Hindlimb muscle (tissue), 1 donor: Measurements from ENCODE around the gene SURF1. TPM values are rescaled to one million over a fixed set of nuclear protein-coding genes. Genes with fewer than 3 reads are reported as not detected.

ENCODE experiments used
- DNase-seq: peaks from one replicate; pipeline ENCODE4 v3.0.0-alpha.2; 2013
- polyA plus RNA-seq: library from polyadenylated mRNA; unstranded; fragments of 120-200 nt; gene quantifications from one replicate; pipeline ENCODE4 v1.2.1, GENCODE V29; 2013; ENCODE audit not compliant: insufficient read length

Gene SURF1
- polyA plus RNA-seq, 1 donor: 35.5 TPM

DNA sequence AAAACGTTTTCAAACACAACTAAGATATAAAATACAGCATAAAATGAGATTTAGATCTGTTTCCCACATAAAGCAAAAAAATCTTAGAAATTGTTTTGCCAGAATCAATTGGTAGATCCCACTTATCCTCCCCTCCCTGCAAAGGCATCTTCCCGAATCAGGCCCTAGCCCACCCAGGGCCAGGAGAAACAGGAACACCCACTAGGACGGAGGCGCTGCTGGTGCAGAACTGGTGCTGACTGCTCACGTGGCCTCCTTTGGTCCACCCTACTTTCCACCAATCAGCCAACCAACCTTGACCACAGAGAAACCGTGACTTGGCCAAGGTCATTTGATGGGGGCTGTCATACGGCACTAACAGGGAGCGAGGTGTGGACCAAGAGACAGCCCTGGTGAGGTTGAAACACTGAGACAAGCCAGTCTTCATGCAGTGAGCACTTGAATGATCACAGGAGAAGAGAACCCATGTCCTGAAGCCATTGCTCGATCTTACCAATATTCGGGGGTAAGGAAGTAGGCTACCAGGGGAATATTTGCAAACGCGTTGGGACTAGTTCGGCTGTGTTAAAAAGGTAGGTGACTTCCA lies 5.3 kb upstream of the SURF1 start:
- no peak for DNase-seq

- no peak for DNase-seq
These were observed 4.4 kb upstream of the SURF1 start for GRCh38 chr9:133360400-133361393.

DNA sequence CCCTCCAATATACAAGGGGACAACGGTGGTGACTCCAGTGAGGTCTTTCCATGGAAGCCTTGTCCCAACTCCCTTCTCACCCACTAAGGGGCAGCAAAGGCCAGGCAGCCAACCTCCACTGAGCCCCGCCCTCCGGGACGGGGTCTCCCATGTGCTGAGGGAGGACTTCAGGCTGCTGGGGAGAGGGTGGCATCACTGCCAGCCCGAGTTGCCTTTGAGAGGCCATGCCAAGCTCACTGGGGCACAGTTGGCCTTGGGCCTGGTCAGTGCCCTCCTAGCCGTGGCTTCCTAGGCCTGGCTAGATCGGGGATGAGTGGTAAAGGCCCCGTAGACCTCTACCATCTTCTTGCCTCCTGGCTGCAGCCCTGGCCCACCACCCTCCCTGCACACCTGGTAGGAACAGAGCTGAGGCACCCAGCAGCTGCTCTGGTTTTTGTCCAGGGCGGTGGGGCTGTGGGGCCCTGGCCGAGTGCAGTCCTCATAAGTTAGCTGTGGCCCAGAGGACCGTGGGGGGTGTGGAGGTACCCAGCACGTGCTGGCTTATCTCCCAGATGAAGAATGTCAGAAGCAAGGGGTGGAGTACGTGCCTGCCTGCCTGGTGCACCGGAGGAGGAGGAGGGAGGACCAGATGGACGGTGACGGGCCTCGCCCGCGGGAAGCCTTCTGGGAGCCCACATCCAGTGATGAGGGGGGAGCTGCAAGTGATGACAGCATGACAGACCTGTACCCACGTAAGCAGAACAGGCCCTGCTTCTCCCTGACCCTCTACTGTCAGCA lies 3.3 kb upstream of the SURF1 start:
- no peak for DNase-seq

DNA sequence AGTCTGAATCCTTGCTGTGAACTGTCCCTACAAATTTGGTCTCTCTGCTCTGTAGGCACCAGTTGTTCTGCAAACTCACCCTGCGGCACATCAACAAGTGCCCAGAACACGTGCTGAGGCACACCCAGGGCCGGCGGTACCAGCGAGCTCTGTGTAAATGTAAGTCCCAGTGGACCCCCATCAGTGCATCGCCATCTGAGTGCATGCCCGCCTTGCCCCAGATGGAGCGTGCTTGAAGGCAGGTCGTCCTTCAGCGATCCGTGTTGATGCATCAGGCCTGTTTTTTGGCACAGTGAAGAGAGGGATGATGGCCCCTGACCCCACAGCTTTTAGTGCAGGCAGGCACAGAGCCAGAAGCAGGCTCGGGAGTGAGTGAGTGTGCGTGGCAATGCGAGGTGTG lies 1.4 kb upstream of the SURF1 start:
- DNase-seq: no peak

DNA sequence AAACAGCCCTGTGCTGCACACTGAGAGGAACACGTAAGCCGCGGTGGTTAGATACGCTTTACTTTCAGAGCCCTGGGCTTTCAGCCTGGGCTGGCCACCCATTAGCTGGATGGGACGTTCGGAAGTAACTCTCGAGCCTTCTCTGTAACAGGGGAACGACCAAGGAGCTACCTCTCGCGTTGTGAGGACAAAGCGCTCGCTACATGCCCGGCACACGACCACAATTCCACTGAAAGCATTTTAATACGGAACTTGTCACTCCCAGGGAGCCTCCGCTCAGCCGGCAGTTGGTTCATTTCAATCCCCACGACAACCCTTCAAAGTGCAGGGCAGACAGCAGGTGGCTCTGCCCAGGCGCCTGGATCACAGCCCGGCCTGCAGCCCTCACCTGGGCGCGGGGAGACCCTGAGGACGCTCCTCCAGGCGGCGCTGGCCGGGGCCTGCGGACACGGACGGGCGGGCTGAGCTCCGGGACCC lies 368 bp downstream of the SURF1 start:
- DNase-seq: no peak

- no peak for DNase-seq
These were observed 1.5 kb downstream of the SURF1 start for GRCh38 chr9:133354766-133355165.

GRCh38 chr9:133353548-133353947 lies 2.7 kb downstream of the SURF1 start:
- DNase-seq: no peak

- no peak for DNase-seq
These were observed 3.5 kb downstream of the SURF1 start for GRCh38 chr9:133352635-133353340.

DNA sequence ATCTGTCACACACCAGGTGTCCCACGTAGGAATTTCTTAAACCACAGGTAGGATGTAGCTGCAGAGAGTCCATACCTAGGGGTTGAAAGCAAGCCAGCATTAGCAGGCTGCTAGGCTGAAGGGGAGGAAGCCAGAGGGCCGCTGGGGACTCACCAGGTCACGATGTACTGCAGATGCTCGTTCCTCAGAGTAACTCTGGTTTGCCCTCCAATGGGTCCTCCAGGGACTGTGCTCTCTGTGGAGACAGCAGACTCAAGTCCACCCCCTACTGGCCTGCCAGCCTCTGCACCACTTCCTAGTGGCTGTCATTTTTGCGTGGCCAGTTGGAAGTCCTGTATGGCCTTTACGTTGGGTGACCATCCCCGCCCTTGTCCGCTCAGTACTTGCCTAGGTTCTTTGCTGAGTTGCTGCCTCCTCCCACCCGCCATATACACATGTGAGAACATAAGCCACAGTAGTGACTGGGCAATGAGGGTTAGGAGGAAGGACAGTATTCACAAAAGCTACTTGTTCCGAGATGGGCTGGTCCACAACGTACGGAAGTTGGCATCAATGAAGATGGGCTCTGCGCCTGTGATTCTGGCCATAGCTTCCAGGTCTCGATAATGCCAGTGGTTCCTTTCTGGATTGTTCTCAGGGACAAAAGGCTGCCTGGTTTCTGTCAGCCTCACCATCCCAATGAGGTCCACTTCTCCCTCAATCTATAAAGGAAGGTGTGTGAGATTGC lies 4.2 kb downstream of the SURF1 start:
- DNase-seq: no peak

DNA sequence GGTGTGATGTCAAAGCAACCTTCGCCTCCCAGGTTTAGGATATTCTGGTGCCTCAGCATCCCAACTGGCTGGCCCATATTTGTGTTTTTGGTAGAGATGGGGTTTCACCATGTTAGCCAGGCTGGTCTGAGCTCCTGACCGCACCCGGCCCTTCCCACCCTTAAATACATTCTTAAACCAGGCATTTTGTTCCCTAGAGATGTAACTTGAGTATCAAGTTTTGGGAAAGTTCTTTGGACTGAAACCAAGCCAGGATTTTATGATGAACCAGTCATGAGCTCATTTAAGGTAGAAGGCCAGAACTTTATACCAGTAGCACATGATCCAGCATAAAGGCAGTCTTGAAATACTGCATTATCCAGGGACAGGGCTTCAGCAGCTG lies 4.8 kb downstream of the SURF1 start:
- no peak for DNase-seq

DNA sequence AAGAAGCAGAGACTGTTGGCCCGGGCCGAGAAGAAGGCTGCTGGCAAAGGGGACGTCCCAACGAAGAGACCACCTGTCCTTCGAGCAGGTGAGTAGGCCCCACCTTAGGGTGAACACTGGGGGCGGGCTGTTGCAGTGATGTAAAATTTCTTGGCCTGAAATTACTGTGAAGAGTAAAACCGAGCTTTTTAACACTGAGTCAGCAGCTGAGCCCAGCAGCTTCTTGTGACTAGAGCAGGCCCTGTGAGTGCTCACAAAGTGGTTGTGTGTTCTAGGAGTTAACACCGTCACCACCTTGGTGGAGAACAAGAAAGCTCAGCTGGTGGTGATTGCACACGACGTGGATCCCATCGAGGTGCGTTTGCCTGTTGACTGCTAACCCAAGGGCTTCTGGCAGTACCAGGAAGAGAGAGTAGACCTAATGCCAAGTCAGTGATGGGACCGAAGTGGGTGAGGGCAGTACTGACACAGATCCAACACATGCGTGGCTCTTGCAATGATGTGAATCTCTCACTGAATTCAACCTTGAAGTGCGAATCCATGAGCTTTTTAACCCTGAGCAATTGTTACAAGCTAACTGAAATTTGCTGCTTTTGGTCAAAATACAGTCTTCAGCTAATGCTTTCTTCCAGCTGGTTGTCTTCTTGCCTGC lies 6.2 kb downstream of the SURF1 start:
- no peak for DNase-seq

GRCh38 chr9:133348718-133349573 lies 7.3 kb downstream of the SURF1 start:
- no peak for DNase-seq

DNA sequence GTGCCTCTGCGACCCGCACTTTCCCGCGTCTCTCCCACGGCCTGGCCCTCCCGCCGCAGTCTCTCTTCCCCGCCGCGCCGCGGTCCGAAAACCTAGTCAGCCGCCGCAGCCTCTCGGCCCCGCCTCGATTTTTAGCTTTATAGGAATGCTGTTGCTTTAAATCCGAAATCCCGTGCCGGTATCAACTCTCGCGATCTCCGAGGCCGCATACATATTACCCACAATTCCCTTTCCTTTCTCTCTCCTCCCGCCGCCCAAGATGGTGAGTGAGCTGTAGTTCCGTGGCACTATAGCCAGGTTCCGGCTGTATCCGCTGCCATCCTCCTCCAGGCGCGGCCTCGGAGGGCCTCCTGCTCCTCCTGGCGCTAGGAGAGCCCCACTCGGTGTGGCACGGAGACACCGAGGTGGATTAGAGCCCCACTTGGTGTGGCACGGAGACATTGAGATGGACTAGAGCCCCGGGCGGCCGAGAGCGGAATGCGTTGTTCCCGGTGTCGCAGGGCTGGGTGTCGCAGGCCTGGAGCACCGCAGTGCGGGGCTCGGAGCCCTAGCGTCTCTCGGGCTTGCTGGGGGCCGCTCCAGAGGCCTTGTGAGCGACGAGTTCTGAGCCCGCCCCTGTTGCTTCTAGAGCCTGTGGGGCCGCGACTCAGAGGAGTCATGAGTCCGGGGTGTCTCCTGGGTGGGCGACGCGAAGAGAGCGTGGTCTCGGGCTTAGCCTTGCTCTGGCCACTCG lies 8.1 kb downstream of the SURF1 start, which contains the start of the genes MED22 and RPL7A:
Gene MED22 (minus strand): TSS at position 147 of the 733 bp plus-strand sequence. CDS start 1,469 bp downstream, outside the sequence.
Gene RPL7A (plus strand): TSS at position 234 of the 733 bp plus-strand sequence. CDS start 26 bp downstream, at position 260.
- DNase-seq: peak; percentile 95

DNA sequence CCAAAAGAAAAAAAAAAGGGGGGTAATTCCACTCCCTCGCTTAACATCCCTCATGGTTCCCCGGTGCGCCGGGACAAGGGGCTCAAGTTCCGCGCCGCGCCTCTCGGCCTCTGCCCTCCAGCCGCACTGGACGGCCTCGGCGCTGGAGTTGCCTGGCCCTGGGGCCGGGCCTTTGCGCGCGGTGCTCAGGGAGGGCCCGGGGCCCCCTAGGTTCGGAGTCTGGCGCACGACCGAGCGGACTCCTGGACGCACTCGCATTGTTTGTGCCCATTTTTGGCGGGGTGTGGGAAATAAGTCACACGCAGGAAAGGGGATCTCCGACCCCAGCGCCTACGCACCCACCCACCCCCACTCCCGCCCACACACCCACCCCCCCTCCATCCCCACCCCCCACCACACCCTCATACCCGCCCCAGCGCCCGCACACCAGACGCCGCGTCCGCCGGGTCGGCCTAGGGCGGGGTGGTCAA lies 8.7 kb downstream of the SURF1 start:
- peak; percentile 44 for DNase-seq

- DNase-seq: no peak
These were observed 10.1 kb downstream of the SURF1 start for GRCh38 chr9:133346021-133346785.

DNA sequence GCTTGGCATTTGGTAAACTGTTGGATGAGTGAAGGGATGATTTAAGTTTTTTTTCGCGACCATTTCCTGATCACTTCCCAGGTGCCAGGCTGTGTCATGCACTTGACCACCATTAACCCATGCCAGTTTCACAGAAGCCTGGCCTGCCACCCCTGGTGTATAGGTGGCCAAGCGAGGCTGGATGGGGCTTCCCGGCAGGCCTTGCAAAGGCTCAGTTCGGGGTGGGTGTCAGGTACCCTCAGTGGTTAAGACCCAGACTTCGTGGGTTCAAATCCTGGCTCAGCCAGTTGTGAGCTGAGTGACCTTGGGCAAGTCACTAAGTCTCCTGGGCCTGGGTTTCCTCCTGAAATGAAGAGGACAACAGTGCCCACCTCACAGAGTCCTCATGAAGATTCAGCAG lies 10.7 kb downstream of the SURF1 start:
- no peak for DNase-seq

DNA sequence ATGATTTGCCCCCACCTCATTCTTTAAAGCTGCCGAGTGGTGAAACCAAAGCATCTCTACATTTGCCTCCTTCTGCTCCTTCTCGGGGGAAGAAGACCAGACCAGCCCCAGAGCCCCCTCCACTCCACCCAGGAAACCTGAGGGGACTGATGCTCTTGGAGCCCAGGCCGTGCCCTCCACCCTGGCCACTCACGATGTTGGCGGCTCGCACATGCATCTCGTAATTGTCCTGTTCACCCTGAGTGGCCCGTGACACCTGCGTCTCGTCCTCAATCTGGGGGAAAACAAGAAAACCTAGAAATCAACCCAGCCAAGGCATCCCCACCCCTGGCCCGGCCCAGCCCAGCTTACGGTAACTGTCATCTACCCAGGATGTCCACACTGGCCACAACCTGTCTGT lies 11.3 kb downstream of the SURF1 start:
- no peak for DNase-seq

DNA sequence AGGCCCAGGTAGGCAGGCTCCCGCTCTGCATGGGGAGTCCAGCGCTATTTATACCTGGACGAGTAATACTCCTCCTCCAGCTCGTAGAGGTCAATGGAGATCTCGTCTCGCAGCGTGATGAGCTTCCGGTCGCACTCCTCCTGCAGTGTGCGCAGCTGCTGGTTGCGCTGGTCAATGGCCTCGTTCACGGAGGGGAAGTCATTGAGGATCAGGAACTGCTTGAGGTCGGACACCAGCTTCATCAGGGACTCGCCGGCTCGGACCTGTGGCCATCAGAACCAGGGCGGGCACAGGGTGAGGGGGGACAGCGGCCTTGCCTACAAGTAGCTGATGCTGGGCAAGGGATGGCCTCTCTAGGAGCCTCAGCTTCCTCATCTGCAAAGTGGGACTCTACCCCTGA lies 12.2 kb downstream of the SURF1 start:
- DNase-seq: no peak
